A549 (cell line): Measurements from ENCODE around the gene TSN. TPM values are rescaled to one million over a fixed set of nuclear protein-coding genes. Genes with fewer than 3 reads are reported as not detected.

Experiments used
- ATAC-seq, 2 experiments: fragments of 200-7000 bp in 1 of 2; fragments of >200 bp in 1 of 2; cut with Nextera tagmentation in 1 of 2; cut with Tn5 transposase in 1 of 2; 3 replicates each; pipeline versions ENCODE4 v1.8.0 to v1.9.1; 2018 to 2020; ENCODE audit warnings: mild to moderate bottlenecking in 1 of 2, moderate library complexity in 1 of 2
- CTCF ChIA-PET: fragments of 300-600 bp; sonication (Branson Sonifier 250); formaldehyde crosslinking; extraction: SDS; loops from one replicate; lab custom pipeline; 2021; ENCODE audit warnings: antibody characterized with exemption, inconsistent platforms; lab: Yijun Ruan, JAX
- POLR2A ChIA-PET: fragments of 350-600 bp; formaldehyde crosslinking; extraction: SDS; loops from one replicate; lab custom pipeline; 2021; ENCODE audit warnings: antibody characterized with exemption, inconsistent platforms; lab: Yijun Ruan, JAX
- DNase-seq, 2 experiments: peaks; one replicate each; pipeline versions ENCODE4 v3.0.0 to v3.0.0-alpha.2; 2011 to 2016; ENCODE audit warnings: low read depth in 1 of 2, low spot score in 1 of 2
- FAIRE-seq: peaks from 2 replicates; lab custom pipeline; 2011; peaks lifted over from hg19 to GRCh38; lab: Jason Lieb, UNC
- H3K27ac ChIP-seq, 2 experiments: fragments of >200 bp; sonication (Bioruptor Twin); formaldehyde crosslinking; 3 replicates each; pipeline ENCODE4 v1.5.1; 2016 to 2017
- H3K4me1 ChIP-seq: fragments of >200 bp; sonication (Bioruptor Twin); formaldehyde crosslinking; 3 replicates; pipeline ENCODE4 v1.6.1; 2016
- H3K4me2 ChIP-seq: fragments of >200 bp; sonication (Bioruptor Twin); formaldehyde crosslinking; 3 replicates; pipeline ENCODE4 v1.6.1; 2016
- H3K4me3 ChIP-seq: fragments of >200 bp; sonication (Bioruptor Twin); formaldehyde crosslinking; 3 replicates; pipeline ENCODE4 v1.5.1; 2016
- H3K9me3 ChIP-seq: fragments of >200 bp; sonication (Bioruptor Twin); formaldehyde crosslinking; 3 replicates; pipeline ENCODE4 v1.6.1; 2016
- CEBPB ChIP-seq, 2 experiments: fragments of >200 bp in 1 of 2; sonication (Bioruptor Twin) in 1 of 2; formaldehyde crosslinking in 1 of 2; IDR thresholded peaks; 2 replicates each; pipeline ENCODE4 v1.6.1; 2012 to 2016
- FOSL2 ChIP-seq, 2 experiments: fragments of 450-650 bp in 1 of 2; fragments of >200 bp in 1 of 2; sonication (Bioruptor Twin) in 1 of 2; formaldehyde crosslinking; IDR thresholded peaks; 2 replicates each; pipeline versions ENCODE4 v1.5.0 to v1.6.1; 2016 to 2020; ENCODE audit warnings: mild to moderate bottlenecking in 1 of 2, moderate library complexity in 1 of 2
- HDAC2 ChIP-seq: fragments of 200-600 bp; sonication (generic); IDR thresholded peaks from 2 replicates; pipeline ENCODE4 v1.6.1; 2016
- HEYL ChIP-seq: fragments of 250-450 bp; sonication (Bioruptor Pico); IDR thresholded peaks from 2 replicates; pipeline ENCODE4 v1.8.0; 2021; ENCODE audit warnings: mild to moderate bottlenecking, moderate library complexity
- JUNB ChIP-seq: fragments of >200 bp; sonication (Bioruptor Twin); formaldehyde crosslinking; IDR thresholded peaks from 2 replicates; pipeline ENCODE4 v1.6.1; 2016
- KDM1A ChIP-seq: fragments of 200-600 bp; sonication (generic); IDR thresholded peaks from 2 replicates; pipeline ENCODE4 v1.6.1; 2016; ENCODE audit warnings: low read depth, mild to moderate bottlenecking
- MAZ ChIP-seq: fragments of 150-350 bp; IDR thresholded peaks from 2 replicates; pipeline ENCODE4 v1.6.1; 2014; ENCODE audit warnings: antibody characterized with exemption, low read depth, low read length, borderline replicate concordance
- RAD21 ChIP-seq, 2 experiments: fragments of >200 bp in 1 of 2; sonication (Bioruptor Twin) in 1 of 2; formaldehyde crosslinking in 1 of 2; IDR thresholded peaks in 1 of 2; conservative IDR thresholded peaks in 1 of 2; 2 replicates in 1 of 2; 3 replicates in 1 of 2; pipeline ENCODE4 v1.6.1; 2012 to 2018; ENCODE audit warnings: inconsistent platforms in 1 of 2
- RARB ChIP-seq: fragments of 250-450 bp; sonication (Bioruptor Pico); IDR thresholded peaks from 2 replicates; pipeline ENCODE4 v1.8.0; 2021; ENCODE audit warnings: mild to moderate bottlenecking, moderate library complexity
- RCOR1 ChIP-seq: fragments of 150-350 bp; IDR thresholded peaks from 2 replicates; pipeline ENCODE4 v1.6.1; 2014; ENCODE audit warnings: antibody characterized with exemption, low read length, low read depth
- SMC3 ChIP-seq: fragments of >200 bp; sonication (Bioruptor Twin); formaldehyde crosslinking; IDR thresholded peaks from 3 replicates; pipeline ENCODE4 v1.6.1; 2018; ENCODE audit warnings: inconsistent platforms
- TFCP2L1 ChIP-seq: fragments of 250-450 bp; sonication (Bioruptor Pico); IDR thresholded peaks from 2 replicates; pipeline ENCODE4 v1.5.0; 2021; ENCODE audit warnings: mild to moderate bottlenecking
- ZC3H11A ChIP-seq: fragments of 450-650 bp; IDR thresholded peaks from 2 replicates; pipeline ENCODE4 v1.6.1; 2014; ENCODE audit warnings: antibody characterized with exemption, mild to moderate bottlenecking
- ZSCAN20 ChIP-seq: fragments of 250-450 bp; sonication (Bioruptor Pico); IDR thresholded peaks from 2 replicates; pipeline ENCODE4 v1.8.0; 2022; ENCODE audit warnings: mild to moderate bottlenecking, moderate library complexity
- WGBS: methylation state at CpG from one replicate; pipeline ENCODE4 v1.1.6; 2017; ENCODE audit errors: missing lambda C conversion rate; 5-methylcytosine and 5-hydroxymethylcytosine counted together
- polyA plus RNA-seq, 4 experiments: library from polyadenylated mRNA; depleted of rRNA in 3 of 4; stranded (reverse); fragments of >200 nt; fragmentation: RNase III in 1 of 4; extraction: RNeasy Plus Mini Kit Qiagen cat#74134 plus additional on column Dnase treatment in 1 of 4; gene quantifications; 2 replicates in 3 of 4; 3 replicates in 1 of 4; pipeline ENCODE4 v1.2.3, GENCODE V29; 2011 to 2017
- TF ChIP-seq, protein P1 (sequence below): fragments of >200 bp; sonication (Bioruptor Twin); formaldehyde crosslinking; IDR thresholded peaks from 3 replicates; pipeline ENCODE4 v1.6.1; 2016
- TF ChIP-seq, protein P2 (sequence below): fragments of 250-450 bp; sonication (Bioruptor Pico); IDR thresholded peaks from 2 replicates; pipeline ENCODE4 v1.5.0; 2021; ENCODE audit warnings: mild to moderate bottlenecking, moderate library complexity, borderline replicate concordance
- TF ChIP-seq, protein P3 (sequence below): fragments of >200 bp; sonication (Bioruptor Twin); formaldehyde crosslinking; IDR thresholded peaks from 3 replicates; pipeline ENCODE4 v1.5.1; 2016
- TF ChIP-seq, protein P4 (sequence below): IDR thresholded peaks from 2 replicates; pipeline ENCODE4 v1.6.1; 2012; ENCODE audit warnings: low read depth, borderline replicate concordance
- TF ChIP-seq, protein P5 (sequence below): IDR thresholded peaks from 2 replicates; pipeline ENCODE4 v1.6.1; 2012

The TSN gene
- polyA plus RNA-seq, 2 of the 4 experiments (the other 2 are of a cell fraction), result 56.8 to 101 TPM

DNA sequence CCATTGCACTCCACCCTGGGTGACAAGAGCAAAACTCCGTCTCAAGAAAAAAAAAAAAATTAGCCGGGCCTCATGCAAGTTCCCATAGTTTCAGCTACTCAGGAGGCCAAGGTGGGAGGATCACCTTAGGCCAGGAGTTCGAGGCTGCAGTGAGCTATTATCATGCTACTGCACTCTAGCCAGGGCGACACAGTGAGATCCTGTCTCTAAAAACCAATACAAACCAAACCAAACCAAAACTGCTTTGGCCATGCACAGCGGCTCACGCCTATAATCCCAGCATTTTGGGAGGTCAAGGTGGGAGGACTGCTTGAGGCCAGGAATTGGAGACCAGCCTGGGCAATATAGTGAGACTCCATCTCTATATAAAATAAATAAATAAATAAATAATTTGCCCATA is 37.9 kb upstream of the TSN start:
- FAIRE-seq (no peak), ATAC-seq (no peak), DNase-seq (no peak)
- no peaks in the 10 kb centered on the region for H3K9me3 ChIP-seq
- POLR2A ChIA-PET, result interaction anchor here (1.8 kb wide), 1 partner anchor 187 kb away, joined by 11 read pairs; the partner anchor contains the start of gene RNU4ATAC
- TF ChIP-seq HEYL (CRISPR knock-in tag) (no peak), RAD21 (conservative IDR thresholded peaks at IDR 0.05 in 1 of 2, IDR thresholded peaks at IDR 0.05 in 1 of 2) (no peak), ZC3H11A (no peak), ZSCAN20 (CRISPR knock-in tag) (no peak), RARB (no peak), JUNB (no peak)
- TF ChIP-seq, protein P1, sequence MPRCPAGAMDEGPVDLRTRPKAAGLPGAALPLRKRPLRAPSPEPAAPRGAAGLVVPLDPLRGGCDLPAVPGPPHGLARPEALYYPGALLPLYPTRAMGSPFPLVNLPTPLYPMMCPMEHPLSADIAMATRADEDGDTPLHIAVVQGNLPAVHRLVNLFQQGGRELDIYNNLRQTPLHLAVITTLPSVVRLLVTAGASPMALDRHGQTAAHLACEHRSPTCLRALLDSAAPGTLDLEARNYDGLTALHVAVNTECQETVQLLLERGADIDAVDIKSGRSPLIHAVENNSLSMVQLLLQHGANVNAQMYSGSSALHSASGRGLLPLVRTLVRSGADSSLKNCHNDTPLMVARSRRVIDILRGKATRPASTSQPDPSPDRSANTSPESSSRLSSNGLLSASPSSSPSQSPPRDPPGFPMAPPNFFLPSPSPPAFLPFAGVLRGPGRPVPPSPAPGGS, result no peak
- no peak overlapping the region for H3K27ac ChIP-seq
- peaks cover 12% of the 10 kb centered on the region for H3K4me1 ChIP-seq
- no peak overlapping the region for H3K4me3 ChIP-seq
- no peak overlapping the region for H3K4me2 ChIP-seq
- 89% methylated on average over 6 of the region's 6 CpGs for WGBS
- CTCF ChIA-PET, result interaction anchor here (1.1 to 2.8 kb wide), 9 partner anchors 10 to 320 kb away, joined by 3 to 13 read pairs (median 6); partner anchors contain the start of gene CLASP1

DNA sequence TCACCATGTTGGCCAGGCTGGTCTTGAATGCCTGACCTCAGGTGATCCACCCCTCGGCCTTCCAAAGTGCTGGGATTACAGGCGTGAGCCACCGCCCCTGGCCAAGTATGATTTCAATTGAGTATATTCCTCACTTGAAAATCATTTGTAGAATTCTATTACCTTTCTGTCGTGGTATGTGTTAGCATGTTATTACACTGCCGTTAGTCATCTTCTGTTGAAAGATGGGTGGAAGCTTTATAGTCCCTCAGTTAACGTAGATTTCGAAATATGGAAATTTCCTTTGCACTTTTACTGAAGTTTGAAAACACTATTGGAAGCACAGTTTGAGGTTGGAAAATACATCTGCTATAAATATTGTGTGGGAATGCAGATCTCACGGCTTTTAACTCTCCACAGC is 33.5 kb upstream of the TSN start:
- peak overlapping the region; percentile 67 for H3K4me2 ChIP-seq
- ChIA-PET POLR2A (interaction anchor here (1.0 to 2.3 kb wide), 3 partner anchors 190 to 193 kb away, joined by 3 to 9 read pairs (median 4); partner anchors contain the start of gene RNU4ATAC), CTCF (interaction anchor here (4.1 kb wide), 1 partner anchor 191 kb away, joined by 29 read pairs; the partner anchor contains the start of gene RNU4ATAC)
- peak; percentile 59 to 76 for ATAC-seq
- no peak overlapping the region for H3K4me3 ChIP-seq
- peak in 1 of 2 experiments; percentile 35 for DNase-seq
- TF ChIP-seq JUNB, result peak; percentile 57
- peak; percentile 28; the same call in 1 of the 2 replicates for TF ChIP-seq FOSL2 (IDR thresholded peaks at IDR 0.05)
- peak; percentile 73 for TF ChIP-seq FOSL2 (CRISPR knock-in tag; IDR thresholded peaks at IDR 0.05)
- no peak for TF ChIP-seq SMC3
- peak in 1 of 2 experiments; percentile 56; a peak in 2 of 4 replicates for TF ChIP-seq CEBPB (IDR thresholded peaks at IDR 0.05)
- H3K27ac ChIP-seq, result peak overlapping the region; percentile 36 to 38; a peak in 3 of 6 replicates
- no peak for FAIRE-seq
- no peaks in the 10 kb centered on the region for H3K9me3 ChIP-seq
- H3K4me1 ChIP-seq, result peaks cover 17% of the 10 kb centered on the region
- WGBS, result 15% methylated on average over 8 of the region's 8 CpGs

DNA sequence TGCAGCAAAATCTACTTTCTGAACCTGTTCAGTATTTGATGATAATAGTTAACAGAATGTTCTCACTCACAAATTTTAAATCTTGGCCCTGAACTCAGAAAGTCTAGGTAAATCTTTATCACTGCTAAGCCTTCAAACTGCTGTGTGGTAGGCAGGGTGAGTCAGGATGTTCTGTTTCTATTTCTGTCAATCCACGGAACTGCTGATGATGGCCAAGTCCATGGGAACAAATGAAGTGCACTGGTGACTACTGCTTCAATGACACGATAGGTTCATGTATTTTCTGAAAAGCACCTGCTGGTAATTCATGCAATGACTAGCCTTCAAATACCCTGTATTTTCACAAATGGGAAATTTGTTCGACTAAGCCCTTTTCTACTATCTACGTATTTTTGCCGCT is 33.0 kb upstream of the TSN start:
- DNase-seq, result peak; percentile 48 to 63
- Histone ChIP-seq H3K4me3 (no peak overlapping the region), H3K4me2 (peak overlapping the region; percentile 67), H3K4me1 (peaks cover 17% of the 10 kb centered on the region), H3K27ac (peak overlapping the region; percentile 36 to 38; a peak in 3 of 6 replicates), H3K9me3 (no peaks in the 10 kb centered on the region)
- peak; percentile 65 to 90 for ATAC-seq
- CTCF ChIA-PET, result no interaction called here
- WGBS, result 60% methylated on average over 5 of the region's 5 CpGs
- TF ChIP-seq TFCP2L1 (CRISPR knock-in tag), result no peak
- no peak for FAIRE-seq
- POLR2A ChIA-PET, result interaction anchor here (1.0 to 2.3 kb wide), 3 partner anchors 191 to 194 kb away, joined by 3 to 9 read pairs (median 4); partner anchors contain the start of gene RNU4ATAC

DNA sequence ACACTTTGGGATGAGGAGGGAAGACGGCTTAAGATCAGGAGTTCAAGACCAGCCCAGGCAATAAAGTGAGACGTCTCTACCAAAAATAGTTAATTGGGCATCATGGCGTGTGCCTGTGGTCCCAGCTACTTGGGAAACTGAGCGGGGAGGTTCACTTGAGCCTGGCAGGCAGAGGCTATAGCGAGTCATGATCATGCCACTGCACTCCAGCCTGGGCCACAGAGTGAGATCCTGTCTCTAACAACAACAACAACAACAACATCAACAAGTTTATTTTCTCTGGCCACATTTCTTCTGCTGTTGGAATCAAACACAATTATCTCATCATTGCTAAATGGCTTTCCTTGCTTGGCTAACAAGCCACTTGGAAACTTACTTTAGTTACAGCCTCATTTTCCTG is 32.1 kb upstream of the TSN start:
- FAIRE-seq (no peak), ATAC-seq (no peak), DNase-seq (no peak)
- no peak for TF ChIP-seq RCOR1
- H3K4me3 ChIP-seq, result no peak overlapping the region
- no peak overlapping the region for H3K4me2 ChIP-seq
- H3K27ac ChIP-seq, result no peak overlapping the region
- POLR2A ChIA-PET, result no interaction called here
- no peaks in the 10 kb centered on the region for H3K9me3 ChIP-seq
- peaks cover 17% of the 10 kb centered on the region for H3K4me1 ChIP-seq
- WGBS, result 92% methylated on average over 5 of the region's 5 CpGs
- CTCF ChIA-PET, result interaction anchor here (0.5 to 0.6 kb wide), 2 partner anchors 192 to 595 kb away, joined by 3 read pairs; no protein-coding TSS in a partner anchor

DNA sequence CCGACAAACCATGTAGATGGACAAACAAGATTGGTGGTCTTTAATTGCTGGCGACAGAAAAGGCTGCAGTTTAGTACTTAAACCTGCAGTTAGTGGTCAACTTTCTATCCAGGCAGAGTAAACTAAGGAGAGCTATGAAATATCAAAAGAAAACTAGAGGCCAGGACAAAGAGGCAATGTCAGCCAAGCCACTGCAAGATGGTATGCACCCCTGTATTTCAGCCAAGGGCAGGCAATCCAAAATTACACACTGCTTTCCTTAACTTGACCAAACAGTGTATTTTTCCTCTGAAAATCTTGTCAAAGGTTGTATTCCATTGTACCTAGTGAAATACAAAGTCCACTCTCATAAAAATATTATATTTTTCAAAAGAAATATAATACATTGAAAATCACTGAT is 28.1 kb upstream of the TSN start:
- Histone ChIP-seq H3K4me3 (no peak overlapping the region), H3K27ac (no peak overlapping the region), H3K9me3 (no peaks in the 10 kb centered on the region), H3K4me2 (no peak overlapping the region), H3K4me1 (peaks cover 7% of the 10 kb centered on the region; the same call in 2 of the 3 replicates)
- ATAC-seq (no peak), FAIRE-seq (no peak), DNase-seq (no peak)
- ChIA-PET CTCF (interaction anchor here (1.2 kb wide), 1 partner anchor 9 kb away, joined by 3 read pairs; no protein-coding TSS in a partner anchor), POLR2A (interaction anchor here (1.1 kb wide), 1 partner anchor 9 kb away, joined by 3 read pairs; the partner anchor contains the start of gene NIFK)
- WGBS, result 94% methylated on average over 2 of the region's 2 CpGs
- TF ChIP-seq HDAC2, result no peak
- TF ChIP-seq, protein P2, sequence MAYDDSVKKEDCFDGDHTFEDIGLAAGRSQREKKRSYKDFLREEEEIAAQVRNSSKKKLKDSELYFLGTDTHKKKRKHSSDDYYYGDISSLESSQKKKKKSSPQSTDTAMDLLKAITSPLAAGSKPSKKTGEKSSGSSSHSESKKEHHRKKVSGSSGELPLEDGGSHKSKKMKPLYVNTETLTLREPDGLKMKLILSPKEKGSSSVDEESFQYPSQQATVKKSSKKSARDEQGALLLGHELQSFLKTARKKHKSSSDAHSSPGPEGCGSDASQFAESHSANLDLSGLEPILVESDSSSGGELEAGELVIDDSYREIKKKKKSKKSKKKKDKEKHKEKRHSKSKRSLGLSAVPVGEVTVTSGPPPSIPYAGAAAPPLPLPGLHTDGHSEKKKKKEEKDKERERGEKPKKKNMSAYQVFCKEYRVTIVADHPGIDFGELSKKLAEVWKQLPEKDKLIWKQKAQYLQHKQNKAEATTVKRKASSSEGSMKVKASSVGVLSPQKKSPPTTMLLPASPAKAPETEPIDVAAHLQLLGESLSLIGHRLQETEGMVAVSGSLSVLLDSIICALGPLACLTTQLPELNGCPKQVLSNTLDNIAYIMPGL (CRISPR knock-in tag), result no peak
- no peak for TF ChIP-seq SMC3
- TF ChIP-seq HEYL (CRISPR knock-in tag), result no peak
- TF ChIP-seq, protein P3, sequence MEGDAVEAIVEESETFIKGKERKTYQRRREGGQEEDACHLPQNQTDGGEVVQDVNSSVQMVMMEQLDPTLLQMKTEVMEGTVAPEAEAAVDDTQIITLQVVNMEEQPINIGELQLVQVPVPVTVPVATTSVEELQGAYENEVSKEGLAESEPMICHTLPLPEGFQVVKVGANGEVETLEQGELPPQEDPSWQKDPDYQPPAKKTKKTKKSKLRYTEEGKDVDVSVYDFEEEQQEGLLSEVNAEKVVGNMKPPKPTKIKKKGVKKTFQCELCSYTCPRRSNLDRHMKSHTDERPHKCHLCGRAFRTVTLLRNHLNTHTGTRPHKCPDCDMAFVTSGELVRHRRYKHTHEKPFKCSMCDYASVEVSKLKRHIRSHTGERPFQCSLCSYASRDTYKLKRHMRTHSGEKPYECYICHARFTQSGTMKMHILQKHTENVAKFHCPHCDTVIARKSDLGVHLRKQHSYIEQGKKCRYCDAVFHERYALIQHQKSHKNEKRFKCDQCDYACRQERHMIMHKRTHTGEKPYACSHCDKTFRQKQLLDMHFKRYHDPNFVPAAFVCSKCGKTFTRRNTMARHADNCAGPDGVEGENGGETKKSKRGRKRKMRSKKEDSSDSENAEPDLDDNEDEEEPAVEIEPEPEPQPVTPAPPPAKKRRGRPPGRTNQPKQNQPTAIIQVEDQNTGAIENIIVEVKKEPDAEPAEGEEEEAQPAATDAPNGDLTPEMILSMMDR, result no peak
- no peak for TF ChIP-seq MAZ
- TF ChIP-seq KDM1A, result no peak
- TF ChIP-seq, protein P4, sequence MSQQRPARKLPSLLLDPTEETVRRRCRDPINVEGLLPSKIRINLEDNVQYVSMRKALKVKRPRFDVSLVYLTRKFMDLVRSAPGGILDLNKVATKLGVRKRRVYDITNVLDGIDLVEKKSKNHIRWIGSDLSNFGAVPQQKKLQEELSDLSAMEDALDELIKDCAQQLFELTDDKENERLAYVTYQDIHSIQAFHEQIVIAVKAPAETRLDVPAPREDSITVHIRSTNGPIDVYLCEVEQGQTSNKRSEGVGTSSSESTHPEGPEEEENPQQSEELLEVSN, result no peak
- TF ChIP-seq, protein P5, sequence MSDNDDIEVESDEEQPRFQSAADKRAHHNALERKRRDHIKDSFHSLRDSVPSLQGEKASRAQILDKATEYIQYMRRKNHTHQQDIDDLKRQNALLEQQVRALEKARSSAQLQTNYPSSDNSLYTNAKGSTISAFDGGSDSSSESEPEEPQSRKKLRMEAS, result no peak
- TF ChIP-seq RAD21 (conservative IDR thresholded peaks at IDR 0.05 in 1 of 2, IDR thresholded peaks at IDR 0.05 in 1 of 2), result no peak
